Endothelial cell (in vitro differentiated cells): ENCODE data around the gene SHF. TPM values are rescaled to one million over a fixed set of nuclear protein-coding genes. Genes with fewer than 3 reads are reported as not detected.
"Not testable (repeated sequence)": the region's sequence is repeated elsewhere in the genome, so short reads cannot be mapped to it uniquely, and the experiment has no call there.

ENCODE experiments used
- DNase-seq: peaks from one replicate; pipeline ENCODE4 v3.0.0; 2021; ENCODE audit warnings: low spot score
- H3K27ac Mint-ChIP-seq: one replicate; pipeline ENCODE4 v1.8.0; 2021; ENCODE audit warnings: mixed read lengths, inconsistent platforms; ENCODE audit not compliant: unreplicated experiment
- H3K27me3 Mint-ChIP-seq: one replicate; pipeline ENCODE4 v1.8.0; 2021; ENCODE audit warnings: mild to moderate bottlenecking, moderate library complexity, mixed read lengths, inconsistent platforms; ENCODE audit not compliant: unreplicated experiment
- H3K36me3 Mint-ChIP-seq: one replicate; pipeline ENCODE4 v1.8.0; 2021; ENCODE audit warnings: mild to moderate bottlenecking, low read depth, mixed read lengths, inconsistent platforms; ENCODE audit not compliant: unreplicated experiment
- H3K4me1 Mint-ChIP-seq: one replicate; pipeline ENCODE4 v1.8.0; 2021; ENCODE audit warnings: mild to moderate bottlenecking, mixed read lengths, inconsistent platforms; ENCODE audit not compliant: unreplicated experiment
- H3K4me3 Mint-ChIP-seq: one replicate; pipeline ENCODE4 v1.8.0; 2021; ENCODE audit warnings: mild to moderate bottlenecking, mixed read lengths, inconsistent platforms; ENCODE audit not compliant: unreplicated experiment
- H3K9me3 Mint-ChIP-seq: one replicate; pipeline ENCODE4 v1.8.0; 2021; ENCODE audit warnings: mixed read lengths, inconsistent platforms; ENCODE audit not compliant: unreplicated experiment
- CTCF ChIP-seq: fragments of 200-600 bp; sonication (generic); IDR thresholded peaks from one replicate; pipeline ENCODE4 v1.5.0; 2021; ENCODE audit warnings: antibody characterized with exemption; ENCODE audit not compliant: unreplicated experiment
- total RNA-seq: library from RNA; stranded (reverse); fragmentation: NEBNext Ultra II Directional; extraction: Animal tissue kit (Norgen Biotek cat#: 25700); gene quantifications from one replicate; pipeline ENCODE4 v1.2.1, GENCODE V29; 2021; ENCODE audit not compliant: unreplicated experiment

The SHF gene
- total RNA-seq, 1 donor from 2014 or later: 23.0 TPM

- H3K27me3 Mint-ChIP-seq: peaks cover 8% of the 10 kb centered on the region
- no peak overlapping the region for H3K4me3 Mint-ChIP-seq
- peaks cover 3% of the 10 kb centered on the region for H3K4me1 Mint-ChIP-seq
- DNase-seq: no peak
- H3K36me3 Mint-ChIP-seq: no peaks in the 10 kb centered on the region
- H3K27ac Mint-ChIP-seq: no peak overlapping the region
- no peaks in the 10 kb centered on the region for H3K9me3 Mint-ChIP-seq
- no peak for TF ChIP-seq CTCF
These were observed 47.1 kb downstream of the SHF start for GRCh38 chr15:45140557-45141250.

GRCh38 chr15:45139770-45140169 is 48.0 kb downstream of the SHF start:
- Mint-ChIP-seq H3K9me3 (no peaks in the 10 kb centered on the region), H3K27ac (no peak overlapping the region), H3K4me3 (no peak overlapping the region), H3K36me3 (no peaks in the 10 kb centered on the region), H3K27me3 (peaks cover 10% of the 10 kb centered on the region), H3K4me1 (peaks cover 6% of the 10 kb centered on the region)
- no peak for DNase-seq
- no peak for TF ChIP-seq CTCF

GRCh38 chr15:45138814-45139765 is 48.7 kb downstream of the SHF start:
- Mint-ChIP-seq H3K9me3 (no peaks in the 10 kb centered on the region), H3K27me3 (peaks cover 12% of the 10 kb centered on the region), H3K27ac (no peak overlapping the region), H3K4me3 (no peak overlapping the region), H3K36me3 (no peaks in the 10 kb centered on the region), H3K4me1 (peaks cover 5% of the 10 kb centered on the region)
- no peak for DNase-seq
- no peak for TF ChIP-seq CTCF

- H3K9me3 Mint-ChIP-seq: no peaks in the 10 kb centered on the region
- H3K27ac Mint-ChIP-seq: no peak overlapping the region
- H3K36me3 Mint-ChIP-seq: no peaks in the 10 kb centered on the region
- peaks cover 22% of the 10 kb centered on the region for H3K27me3 Mint-ChIP-seq
- no peak overlapping the region for H3K4me3 Mint-ChIP-seq
- peaks cover 5% of the 10 kb centered on the region for H3K4me1 Mint-ChIP-seq
- no peak for TF ChIP-seq CTCF
- no peak for DNase-seq
These were observed 50.1 kb downstream of the SHF start for GRCh38 chr15:45137703-45138102.

GRCh38 chr15:45136378-45136764 is 51.4 kb downstream of the SHF start:
- no peaks in the 10 kb centered on the region for H3K9me3 Mint-ChIP-seq
- H3K27ac Mint-ChIP-seq: no peak overlapping the region
- H3K27me3 Mint-ChIP-seq: peaks cover 28% of the 10 kb centered on the region
- peaks cover 6% of the 10 kb centered on the region for H3K36me3 Mint-ChIP-seq
- H3K4me1 Mint-ChIP-seq: peaks cover 5% of the 10 kb centered on the region
- DNase-seq: peak; percentile 44
- peak; percentile 25 for TF ChIP-seq CTCF
- H3K4me3 Mint-ChIP-seq: no peak overlapping the region

GRCh38 chr15:45135705-45136377 is 51.9 kb downstream of the SHF start:
- H3K9me3 Mint-ChIP-seq, H3K36me3 Mint-ChIP-seq, DNase-seq, H3K4me1 Mint-ChIP-seq, H3K27ac Mint-ChIP-seq, H3K4me3 Mint-ChIP-seq: not testable (repeated sequence)
- peaks cover 31% of the 10 kb centered on the region for H3K27me3 Mint-ChIP-seq
